Upper lobe of right lung (tissue), 1 donor: Measurements from ENCODE around the gene SPESP1. TPM values are rescaled to one million over a fixed set of nuclear protein-coding genes. Genes with fewer than 3 reads are reported as not detected.

ENCODE experiments used
- ATAC-seq: fragments of 200-7000 bp; cut with Tn5 transposase; one replicate; pipeline ENCODE4 v1.9.1; 2020; ENCODE audit warnings: mild to moderate bottlenecking, moderate library complexity
- DNase-seq: peaks from one replicate; pipeline ENCODE4 v3.0.0-alpha.2; 2020
- H3K27ac ChIP-seq: fragments of 200-600 bp; one replicate; pipeline ENCODE4 v1.8.0; 2022
- H3K27me3 ChIP-seq: fragments of 200-600 bp; one replicate; pipeline ENCODE4 v1.8.0; 2022; ENCODE audit warnings: mild to moderate bottlenecking
- H3K36me3 ChIP-seq: fragments of 200-600 bp; one replicate; pipeline ENCODE4 v1.8.0; 2022
- H3K4me1 ChIP-seq: fragments of 200-600 bp; one replicate; pipeline ENCODE4 v1.8.0; 2022
- H3K4me3 ChIP-seq: fragments of 200-600 bp; one replicate; pipeline ENCODE4 v1.8.0; 2022; ENCODE audit warnings: mild to moderate bottlenecking
- H3K9me3 ChIP-seq: fragments of 200-600 bp; one replicate; pipeline ENCODE4 v1.8.0; 2022
- CTCF ChIP-seq: fragments of 200-600 bp; IDR thresholded peaks from one replicate; pipeline ENCODE4 v1.8.0; 2022; ENCODE audit warnings: antibody characterized with exemption
- intact Hi-C: fragments of 100-400 bp; cut with DNase I; formaldehyde crosslinking; loops from one replicate; pipeline ENCODE4 v1.11.0; 2022
- total RNA-seq: library from RNA; stranded (reverse); fragmentation: NEBNext Ultra II Directional; extraction: Animal tissue kit (Norgen Biotek cat#: 25700); gene quantifications from one replicate; pipeline ENCODE4 v1.2.1, GENCODE V29; 2021
- donor health status: DM: no; HTN: yes; CAD: no; lungs with severe emphysema.

Gene SPESP1
- total RNA-seq, 1 donor from 2014 or later = 1.2 TPM

- intact Hi-C loops = no loop called here
- no peaks in the 10 kb centered on the region for H3K4me1 ChIP-seq
- no peaks in the 10 kb centered on the region for H3K27me3 ChIP-seq
- H3K36me3 ChIP-seq = no peaks in the 10 kb centered on the region
- no peaks in the 10 kb centered on the region for H3K9me3 ChIP-seq
- no peak overlapping the region for H3K27ac ChIP-seq
- DNase-seq (no peak), ATAC-seq (no peak)
- no peak for TF ChIP-seq CTCF
- no peak overlapping the region for H3K4me3 ChIP-seq
Observed at GRCh38 chr15:68989541-68990230, 59.4 kb downstream of the SPESP1 start.

GRCh38 chr15:68990231-68990991 lies 60.1 kb downstream of the SPESP1 start:
- Histone ChIP-seq H3K4me3 (no peak overlapping the region), H3K27ac (no peak overlapping the region), H3K9me3 (no peaks in the 10 kb centered on the region), H3K4me1 (no peaks in the 10 kb centered on the region), H3K36me3 (no peaks in the 10 kb centered on the region), H3K27me3 (no peaks in the 10 kb centered on the region)
- ATAC-seq = no peak
- DNase-seq = no peak
- no peak for TF ChIP-seq CTCF
- intact Hi-C loops = no loop called here

- no peaks in the 10 kb centered on the region for H3K27me3 ChIP-seq
- no peaks in the 10 kb centered on the region for H3K36me3 ChIP-seq
- no peak for TF ChIP-seq CTCF
- H3K4me1 ChIP-seq = no peaks in the 10 kb centered on the region
- no peak overlapping the region for H3K4me3 ChIP-seq
- intact Hi-C loops = no loop called here
- no peaks in the 10 kb centered on the region for H3K9me3 ChIP-seq
- ATAC-seq (no peak), DNase-seq (no peak)
- H3K27ac ChIP-seq = no peak overlapping the region
Observed at GRCh38 chr15:68990992-68991500, 60.7 kb downstream of the SPESP1 start.

GRCh38 chr15:68991723-68992122 lies 61.4 kb downstream of the SPESP1 start:
- intact Hi-C loops = no loop called here

GRCh38 chr15:68992696-68993095 lies 62.4 kb downstream of the SPESP1 start:
- no peak for ATAC-seq
- no peak overlapping the region for H3K27ac ChIP-seq
- H3K9me3 ChIP-seq = no peaks in the 10 kb centered on the region
- no peak for TF ChIP-seq CTCF
- DNase-seq = no peak
- no peaks in the 10 kb centered on the region for H3K4me1 ChIP-seq
- intact Hi-C loops = no loop called here
- no peaks in the 10 kb centered on the region for H3K36me3 ChIP-seq
- no peak overlapping the region for H3K4me3 ChIP-seq
- no peaks in the 10 kb centered on the region for H3K27me3 ChIP-seq

More at GRCh38 chr15:68991723-68992122, 61.4 kb downstream of the SPESP1 start:
- Histone ChIP-seq H3K4me1 (no peaks in the 10 kb centered on the region), H3K27me3 (no peaks in the 10 kb centered on the region), H3K9me3 (no peaks in the 10 kb centered on the region), H3K4me3 (no peak overlapping the region), H3K36me3 (no peaks in the 10 kb centered on the region), H3K27ac (no peak overlapping the region)
- ATAC-seq (no peak), DNase-seq (no peak)
- no peak for TF ChIP-seq CTCF
